GM12875 (cell line): ENCODE data around the gene SRI.
"Not testable (repeated sequence)": the region's sequence is repeated elsewhere in the genome, so short reads cannot be mapped to it uniquely, and the experiment has no call there.

Experiments
- H3K4me3 ChIP-seq: one replicate; pipeline ENCODE4 v1.5.1; 2011; ENCODE audit warnings: low read depth, low read length, control low read depth
- TF ChIP-seq, protein P1 (sequence below): IDR thresholded peaks from 2 replicates; pipeline ENCODE4 v1.5.1; 2011; ENCODE audit warnings: low read depth, mild to moderate bottlenecking, control low read depth, inconsistent platforms, low read length, moderate library complexity, borderline replicate concordance; ENCODE audit not compliant: insufficient read depth

Gene SRI

GRCh38 chr7:88260719-88261118 is 40.9 kb upstream of the SRI start:
- no peak overlapping the region for H3K4me3 ChIP-seq
- TF ChIP-seq, protein P1, sequence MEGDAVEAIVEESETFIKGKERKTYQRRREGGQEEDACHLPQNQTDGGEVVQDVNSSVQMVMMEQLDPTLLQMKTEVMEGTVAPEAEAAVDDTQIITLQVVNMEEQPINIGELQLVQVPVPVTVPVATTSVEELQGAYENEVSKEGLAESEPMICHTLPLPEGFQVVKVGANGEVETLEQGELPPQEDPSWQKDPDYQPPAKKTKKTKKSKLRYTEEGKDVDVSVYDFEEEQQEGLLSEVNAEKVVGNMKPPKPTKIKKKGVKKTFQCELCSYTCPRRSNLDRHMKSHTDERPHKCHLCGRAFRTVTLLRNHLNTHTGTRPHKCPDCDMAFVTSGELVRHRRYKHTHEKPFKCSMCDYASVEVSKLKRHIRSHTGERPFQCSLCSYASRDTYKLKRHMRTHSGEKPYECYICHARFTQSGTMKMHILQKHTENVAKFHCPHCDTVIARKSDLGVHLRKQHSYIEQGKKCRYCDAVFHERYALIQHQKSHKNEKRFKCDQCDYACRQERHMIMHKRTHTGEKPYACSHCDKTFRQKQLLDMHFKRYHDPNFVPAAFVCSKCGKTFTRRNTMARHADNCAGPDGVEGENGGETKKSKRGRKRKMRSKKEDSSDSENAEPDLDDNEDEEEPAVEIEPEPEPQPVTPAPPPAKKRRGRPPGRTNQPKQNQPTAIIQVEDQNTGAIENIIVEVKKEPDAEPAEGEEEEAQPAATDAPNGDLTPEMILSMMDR, result no peak

DNA sequence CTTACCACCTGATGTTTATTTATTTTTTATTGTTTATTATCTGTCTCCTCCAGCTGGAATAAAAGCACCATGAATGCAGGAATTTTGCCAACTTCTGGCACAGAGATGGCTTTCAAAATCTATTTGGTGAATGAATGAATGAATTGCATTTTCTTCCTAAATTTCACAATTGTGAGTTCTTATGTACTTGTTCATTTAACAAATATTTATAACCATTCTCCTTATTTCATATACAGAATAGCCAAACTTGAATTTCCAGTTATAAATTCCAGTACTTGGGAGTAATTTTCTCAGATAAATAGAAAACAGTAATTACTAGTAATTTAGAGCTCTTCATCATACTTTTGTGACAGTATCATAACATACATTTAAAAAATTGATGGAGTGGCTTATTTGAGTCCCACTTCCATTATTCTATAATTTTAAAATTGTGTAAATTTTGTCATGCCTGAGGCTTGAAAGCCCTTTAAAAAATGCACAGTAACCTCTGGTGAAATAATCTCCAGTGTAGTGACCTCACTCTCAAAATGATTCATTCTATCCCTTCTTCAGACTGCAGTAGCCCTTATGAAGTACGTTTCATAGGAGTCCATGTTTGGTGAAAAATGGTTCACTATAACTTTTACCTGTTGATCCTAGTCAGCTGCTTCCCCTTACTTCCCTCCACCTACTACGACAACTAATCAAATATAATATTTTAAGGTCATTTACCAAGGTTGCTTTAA is 40.0 kb upstream of the SRI start:
- H3K4me3 ChIP-seq, result no peak overlapping the region
- TF ChIP-seq, protein P1, result no peak

DNA sequence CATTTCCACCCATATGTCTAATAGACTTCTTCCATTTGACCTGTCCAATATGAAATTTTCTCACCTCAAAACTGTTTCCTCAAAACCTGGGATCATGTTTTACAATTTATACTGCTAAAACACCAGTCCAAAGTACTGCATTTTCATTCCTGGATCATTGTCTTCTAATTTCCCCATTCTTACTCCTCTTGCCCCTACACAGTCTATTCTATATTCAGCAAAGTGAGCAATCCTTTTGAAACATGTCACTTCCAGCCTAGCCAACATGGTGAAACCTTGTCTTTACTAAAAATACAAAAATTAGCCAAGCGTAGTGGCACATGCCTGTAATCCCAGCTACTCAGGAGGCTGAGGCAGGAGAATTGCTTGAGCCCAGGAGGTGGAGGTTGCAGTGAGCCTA is 38.5 kb upstream of the SRI start:
- not testable (repeated sequence) for H3K4me3 ChIP-seq

DNA sequence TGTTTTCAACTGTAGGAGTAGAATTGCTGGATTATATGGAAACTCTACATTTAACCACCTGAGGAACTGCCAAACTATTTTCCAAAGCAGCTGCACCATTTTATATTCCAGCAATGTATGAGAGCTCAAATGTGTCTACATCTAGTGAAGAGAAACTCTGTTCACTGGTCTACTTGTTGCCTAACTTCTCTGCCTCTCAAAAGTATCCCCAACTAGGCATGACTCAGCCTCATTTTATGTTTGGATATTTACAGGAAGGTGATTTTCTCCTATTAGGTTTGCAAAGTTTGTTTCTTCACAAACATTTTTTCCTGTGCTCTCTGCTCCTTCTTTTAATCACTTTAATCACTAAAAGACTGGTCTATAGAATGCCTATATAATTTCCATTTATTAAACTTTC is 37.1 kb upstream of the SRI start:
- no peak overlapping the region for H3K4me3 ChIP-seq
- TF ChIP-seq, protein P1, result no peak

DNA sequence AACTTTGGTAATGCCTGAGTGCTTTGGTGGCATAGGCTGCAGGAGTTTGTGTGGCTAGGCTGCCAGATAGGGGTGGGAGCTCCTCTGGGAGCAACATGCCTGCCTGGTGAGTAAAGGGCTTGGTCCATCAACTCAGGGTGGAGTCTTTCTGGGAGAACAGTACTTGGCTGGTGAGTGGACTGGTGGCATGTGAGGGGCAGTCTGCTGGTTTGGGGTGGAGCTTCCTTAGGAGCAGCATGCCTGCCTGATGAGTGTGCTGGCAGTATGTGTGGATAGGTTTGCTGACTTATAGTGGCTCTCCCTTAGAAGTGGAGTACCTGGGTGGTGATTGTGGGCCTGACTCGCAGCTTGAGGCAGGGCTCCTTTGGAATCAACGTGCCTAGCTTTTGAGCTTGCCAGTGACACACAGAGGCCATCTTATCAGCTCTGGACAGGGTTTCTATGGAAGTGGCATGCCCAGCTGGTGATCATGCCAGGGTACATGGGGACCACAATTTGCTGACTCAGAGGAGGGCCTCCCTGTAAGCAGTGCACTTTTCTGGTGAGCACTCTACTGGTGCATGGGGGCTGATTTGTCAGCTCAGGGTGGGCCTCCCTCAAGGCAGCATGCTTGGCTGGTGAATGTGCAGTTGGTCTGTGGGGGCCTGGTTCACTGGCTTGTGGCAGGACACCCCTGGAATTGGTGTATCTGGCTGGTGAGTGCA is 35.0 kb upstream of the SRI start:
- H3K4me3 ChIP-seq, result no peak overlapping the region
- TF ChIP-seq, protein P1, result no peak

DNA sequence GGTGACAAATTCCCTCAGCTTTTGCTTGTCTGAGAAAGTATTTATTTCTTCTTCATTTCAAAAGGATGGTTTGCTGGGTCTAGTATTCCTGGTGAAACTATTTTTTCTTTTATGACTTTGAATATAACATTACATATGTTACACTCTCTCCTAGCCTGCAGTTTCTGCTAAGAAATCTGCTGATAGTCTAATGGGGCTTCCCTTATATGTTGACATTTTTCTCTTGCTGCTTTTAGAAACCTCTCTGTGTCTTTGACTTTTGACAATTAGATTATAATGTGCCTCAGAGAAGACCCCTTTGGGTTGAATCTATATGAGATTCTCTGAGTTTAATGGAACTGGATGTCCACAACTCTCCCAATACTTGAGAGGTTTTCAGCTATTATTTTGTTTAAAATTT is 33.8 kb upstream of the SRI start:
- TF ChIP-seq, protein P1, result no peak

GRCh38 chr7:88244258-88244657 is 24.4 kb upstream of the SRI start:
- TF ChIP-seq, protein P1, result no peak

More for the DNA sequence above, 33.8 kb upstream of the SRI start:
- H3K4me3 ChIP-seq, result no peak overlapping the region

More at GRCh38 chr7:88244258-88244657, 24.4 kb upstream of the SRI start:
- H3K4me3 ChIP-seq, result no peak overlapping the region
